ENCODE data around the gene SALL3. TPM values are rescaled to one million over a fixed set of nuclear protein-coding genes. Genes with fewer than 3 reads are reported as not detected.

SALL3 gene
- total and polyA plus RNA-seq, 2 of the 4 experiments (the other 2 are of a cell fraction), result not detected

DNA sequence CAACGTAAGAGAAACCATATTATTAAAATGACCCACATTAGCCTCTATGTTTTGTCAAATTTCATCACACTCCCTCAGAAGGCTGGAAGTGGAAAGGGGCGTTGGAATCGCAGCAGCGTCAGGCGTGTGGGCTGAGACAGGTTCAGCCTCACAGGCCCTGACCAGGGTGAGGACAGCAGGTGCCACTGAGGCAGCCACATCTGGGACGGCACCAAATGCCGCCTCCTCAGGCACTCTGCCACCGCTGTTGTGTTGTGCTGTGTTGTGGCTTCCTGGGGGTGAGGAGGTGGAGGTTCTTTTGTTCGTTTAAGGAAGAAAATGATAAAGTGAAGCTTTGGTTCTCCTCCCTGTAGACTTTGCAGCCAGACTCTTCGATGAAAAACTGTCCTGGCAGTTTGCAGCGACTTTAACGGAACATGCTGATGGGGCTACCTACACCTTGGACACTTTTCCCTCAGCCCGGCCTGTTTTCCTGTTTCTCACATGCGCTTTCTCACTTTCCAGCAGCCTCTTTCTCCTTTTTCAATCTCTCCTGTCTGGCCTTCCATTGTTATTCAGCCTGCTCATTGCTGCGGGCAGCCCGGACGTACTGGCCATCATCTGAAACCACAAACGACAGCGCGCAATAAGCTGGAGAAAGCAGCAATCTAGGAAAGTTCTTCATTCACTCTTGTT lies 44.9 kb upstream of the SALL3 start:
- no peak overlapping the region for H4K5ac ChIP-seq (ENCODE audit: low read depth, low read length)
- no peak overlapping the region for H3K23ac ChIP-seq (ENCODE audit: low read depth, low read length)
- H3K4me1 ChIP-seq (ENCODE audit: control insufficient read depth, insufficient read depth, low read length), result no peaks in the 10 kb centered on the region
- DNase-seq (no peak), ATAC-seq (ENCODE audit: low read depth) (no peak)
- no peak overlapping the region for H2AK9ac ChIP-seq (replicated peaks; ENCODE audit: low read depth, low read length, poor library complexity)
- CTCF ChIA-PET, result no interaction called here
- dilution Hi-C loops (cut with HindIII; ENCODE audit: low sequenced_read_pairs, unreplicated experiment), result no loop called here
- H3K27ac ChIP-seq (ENCODE audit: insufficient read depth, low read length), result no peak overlapping the region
- no peak overlapping the region for H2AFZ ChIP-seq (replicated peaks; ENCODE audit: low read length, poor library complexity)
- intact Hi-C loops (cut with micrococcal nuclease), result no loop called here
- no peaks in the 10 kb centered on the region for H3K79me1 ChIP-seq (ENCODE audit: low read depth in 1 of 2, low read length in 2 of 2)
- no peak overlapping the region for H3K9ac ChIP-seq (ENCODE audit: low read depth, low read length)
- H3K4me3 ChIP-seq (ENCODE audit: insufficient read depth, low read depth, low read length), result no peak overlapping the region
- no peaks in the 10 kb centered on the region for H4K20me1 ChIP-seq (ENCODE audit: insufficient read depth, low read length)
- H3K56ac ChIP-seq (ENCODE audit: extremely low read depth, insufficient read depth, low read length), result no peak overlapping the region
- H4K8ac ChIP-seq (ENCODE audit: low read depth in 2 of 2, low read length in 2 of 2), result no peak overlapping the region
- in situ Hi-C loops (cut with MboI; ENCODE audit: low sequenced_read_pairs), result no loop called here
- 70% methylated on average over 9 of the region's 20 CpGs; no CpG with 5 or more reads in 1 of the 2 experiments for WGBS, 2 experiments (ENCODE audit: extremely low coverage in 2 of 2, insufficient read length in 1 of 2)
- no peak overlapping the region for H3K4me2 ChIP-seq (ENCODE audit: low read depth, low read length)
- H3K9me1 ChIP-seq (ENCODE audit: insufficient read depth, low read length), result no peaks in the 10 kb centered on the region
- H4K91ac ChIP-seq (ENCODE audit: insufficient read depth, low read depth, low read length), result no peak overlapping the region
- H3K27me3 ChIP-seq (ENCODE audit: control insufficient read depth, insufficient read depth, low read length), result no peaks in the 10 kb centered on the region
- peaks cover 42% of the 10 kb centered on the region for H3K9me3 ChIP-seq (ENCODE audit: control insufficient read depth, insufficient read depth, low read length)
- no peaks in the 10 kb centered on the region for H3K36me3 ChIP-seq (ENCODE audit: control insufficient read depth, insufficient read depth, low read length)
- H3K4ac ChIP-seq (ENCODE audit: low read depth, low read length), result no peak overlapping the region
- POLR2A ChIA-PET (ENCODE audit: unreplicated experiment), result no interaction called here
- H3K18ac ChIP-seq (ENCODE audit: low read depth, low read length), result no peak overlapping the region
- no peak for TF ChIP-seq CEBPB (IDR thresholded peaks at IDR 0.05; ENCODE audit: low read depth, low read length)
- TF ChIP-seq, protein P1, sequence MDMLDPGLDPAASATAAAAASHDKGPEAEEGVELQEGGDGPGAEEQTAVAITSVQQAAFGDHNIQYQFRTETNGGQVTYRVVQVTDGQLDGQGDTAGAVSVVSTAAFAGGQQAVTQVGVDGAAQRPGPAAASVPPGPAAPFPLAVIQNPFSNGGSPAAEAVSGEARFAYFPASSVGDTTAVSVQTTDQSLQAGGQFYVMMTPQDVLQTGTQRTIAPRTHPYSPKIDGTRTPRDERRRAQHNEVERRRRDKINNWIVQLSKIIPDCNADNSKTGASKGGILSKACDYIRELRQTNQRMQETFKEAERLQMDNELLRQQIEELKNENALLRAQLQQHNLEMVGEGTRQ (IDR thresholded peaks at IDR 0.05; ENCODE audit: low read depth, low read length), result no peak
- no peak for TF ChIP-seq RFX5 (IDR thresholded peaks at IDR 0.05; ENCODE audit: low read depth, low read length)
- TF ChIP-seq CHD1 (IDR thresholded peaks at IDR 0.05; ENCODE audit: low read depth, low read length), result no peak
- TF ChIP-seq, protein P2, sequence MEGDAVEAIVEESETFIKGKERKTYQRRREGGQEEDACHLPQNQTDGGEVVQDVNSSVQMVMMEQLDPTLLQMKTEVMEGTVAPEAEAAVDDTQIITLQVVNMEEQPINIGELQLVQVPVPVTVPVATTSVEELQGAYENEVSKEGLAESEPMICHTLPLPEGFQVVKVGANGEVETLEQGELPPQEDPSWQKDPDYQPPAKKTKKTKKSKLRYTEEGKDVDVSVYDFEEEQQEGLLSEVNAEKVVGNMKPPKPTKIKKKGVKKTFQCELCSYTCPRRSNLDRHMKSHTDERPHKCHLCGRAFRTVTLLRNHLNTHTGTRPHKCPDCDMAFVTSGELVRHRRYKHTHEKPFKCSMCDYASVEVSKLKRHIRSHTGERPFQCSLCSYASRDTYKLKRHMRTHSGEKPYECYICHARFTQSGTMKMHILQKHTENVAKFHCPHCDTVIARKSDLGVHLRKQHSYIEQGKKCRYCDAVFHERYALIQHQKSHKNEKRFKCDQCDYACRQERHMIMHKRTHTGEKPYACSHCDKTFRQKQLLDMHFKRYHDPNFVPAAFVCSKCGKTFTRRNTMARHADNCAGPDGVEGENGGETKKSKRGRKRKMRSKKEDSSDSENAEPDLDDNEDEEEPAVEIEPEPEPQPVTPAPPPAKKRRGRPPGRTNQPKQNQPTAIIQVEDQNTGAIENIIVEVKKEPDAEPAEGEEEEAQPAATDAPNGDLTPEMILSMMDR (conservative IDR thresholded peaks at IDR 0.05; ENCODE audit: low read depth, low read length), result no peak
- TF ChIP-seq MAFK (IDR thresholded peaks at IDR 0.05; ENCODE audit: low read depth, low read length), result no peak
- no peak for TF ChIP-seq MXI1 (IDR thresholded peaks at IDR 0.05; ENCODE audit: borderline replicate concordance, low read depth, low read length)
- no peak for TF ChIP-seq BHLHE40 (IDR thresholded peaks at IDR 0.05; ENCODE audit: low read depth, low read length)
- no peak for TF ChIP-seq POLR2A (IDR thresholded peaks at IDR 0.05; ENCODE audit: low read depth, low read length)
- no peak overlapping the region for H2BK20ac ChIP-seq (ENCODE audit: low read depth, low read length)
- H2BK120ac ChIP-seq (ENCODE audit: low read depth, low read length), result no peak overlapping the region
- H2AK5ac ChIP-seq (ENCODE audit: low read depth, low read length), result no peak overlapping the region
- no peak overlapping the region for H3K14ac ChIP-seq (replicated peaks; ENCODE audit: low read depth, low read length)
- no peak overlapping the region for H2BK15ac ChIP-seq (ENCODE audit: low read depth, low read length)
- no TSS peak for BruUV-seq (replicated peaks)
- no peak overlapping the region for H2BK5ac ChIP-seq (ENCODE audit: low read depth, low read length, poor library complexity, severe bottlenecking)
